Parathyroid adenoma (tissue), 2 donors: Measurements from ENCODE around the gene ZBED5.

Source experiments
- H2AFZ ChIP-seq: fragments of 300-600 bp; sonication (generic); one replicate; pipeline ENCODE4 v1.7.0; 2017; ENCODE audit warnings: antibody characterized with exemption, mild to moderate bottlenecking
- H3K27ac ChIP-seq: fragments of 300-600 bp; sonication (generic); one replicate; pipeline ENCODE4 v1.7.0; 2017
- H3K27me3 ChIP-seq: fragments of 300-600 bp; sonication (generic); one replicate; pipeline ENCODE4 v1.7.0; 2017; ENCODE audit warnings: low read length; ENCODE audit not compliant: control insufficient read depth, insufficient read depth
- H3K36me3 ChIP-seq: fragments of 300-600 bp; sonication (generic); one replicate; pipeline ENCODE4 v1.7.0; 2017; ENCODE audit warnings: low read length; ENCODE audit not compliant: control insufficient read depth, insufficient read depth
- H3K4me1 ChIP-seq: fragments of 300-600 bp; sonication (generic); one replicate; pipeline ENCODE4 v1.7.0; 2017; ENCODE audit warnings: control low read depth
- H3K4me2 ChIP-seq: fragments of 300-600 bp; sonication (generic); one replicate; pipeline ENCODE4 v1.7.0; 2017; ENCODE audit warnings: low read length
- H3K4me3 ChIP-seq: fragments of 300-600 bp; sonication (generic); one replicate; pipeline ENCODE4 v1.7.0; 2017; ENCODE audit warnings: low read depth, low read length
- H3K79me2 ChIP-seq: fragments of 300-600 bp; sonication (generic); one replicate; pipeline ENCODE4 v1.7.0; 2017; ENCODE audit warnings: control low read depth
- H3K9ac ChIP-seq: fragments of 300-600 bp; sonication (generic); one replicate; pipeline ENCODE4 v1.7.0; 2017; ENCODE audit warnings: mild to moderate bottlenecking
- H3K9me3 ChIP-seq: fragments of 300-600 bp; sonication (generic); one replicate; pipeline ENCODE4 v1.7.0; 2017; ENCODE audit warnings: low read length; ENCODE audit not compliant: control insufficient read depth
- TF ChIP-seq, protein P1 (sequence below): fragments of 300-600 bp; sonication (generic); IDR thresholded peaks from one replicate; pipeline ENCODE4 v1.7.0; 2017; ENCODE audit warnings: antibody characterized with exemption, mild to moderate bottlenecking
- donor health status: primary hyperparathyroidism.

The ZBED5 gene

DNA sequence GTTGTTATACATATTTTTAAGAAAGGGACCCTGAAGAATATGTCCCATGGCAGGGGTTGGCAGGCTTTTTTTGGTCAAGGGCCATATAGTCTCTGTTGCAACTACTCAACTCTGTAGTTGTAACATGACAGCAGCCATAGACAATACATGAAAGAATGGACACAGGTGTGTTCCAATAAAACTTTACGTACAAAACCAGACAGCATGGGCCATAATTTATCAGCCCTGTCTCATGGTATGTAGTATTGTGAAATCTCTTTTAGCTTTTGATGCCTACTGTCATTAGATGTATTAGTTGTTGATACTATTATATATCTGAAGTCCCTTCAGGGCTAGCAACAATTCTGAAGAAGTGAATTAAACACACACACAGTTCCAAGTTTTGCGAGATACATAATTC is 2.6 kb downstream of the ZBED5 start:
- Histone ChIP-seq H3K4me3 (no peak overlapping the region), H3K27ac (no peak overlapping the region), H3K4me2 (no peak overlapping the region), H2AFZ (no peak overlapping the region), H3K9ac (no peak overlapping the region), H3K79me2 (peaks cover 11% of the 10 kb centered on the region), H3K27me3 (no peaks in the 10 kb centered on the region), H3K9me3 (no peaks in the 10 kb centered on the region), H3K4me1 (peaks cover 9% of the 10 kb centered on the region), H3K36me3 (no peaks in the 10 kb centered on the region)
- TF ChIP-seq, protein P1, sequence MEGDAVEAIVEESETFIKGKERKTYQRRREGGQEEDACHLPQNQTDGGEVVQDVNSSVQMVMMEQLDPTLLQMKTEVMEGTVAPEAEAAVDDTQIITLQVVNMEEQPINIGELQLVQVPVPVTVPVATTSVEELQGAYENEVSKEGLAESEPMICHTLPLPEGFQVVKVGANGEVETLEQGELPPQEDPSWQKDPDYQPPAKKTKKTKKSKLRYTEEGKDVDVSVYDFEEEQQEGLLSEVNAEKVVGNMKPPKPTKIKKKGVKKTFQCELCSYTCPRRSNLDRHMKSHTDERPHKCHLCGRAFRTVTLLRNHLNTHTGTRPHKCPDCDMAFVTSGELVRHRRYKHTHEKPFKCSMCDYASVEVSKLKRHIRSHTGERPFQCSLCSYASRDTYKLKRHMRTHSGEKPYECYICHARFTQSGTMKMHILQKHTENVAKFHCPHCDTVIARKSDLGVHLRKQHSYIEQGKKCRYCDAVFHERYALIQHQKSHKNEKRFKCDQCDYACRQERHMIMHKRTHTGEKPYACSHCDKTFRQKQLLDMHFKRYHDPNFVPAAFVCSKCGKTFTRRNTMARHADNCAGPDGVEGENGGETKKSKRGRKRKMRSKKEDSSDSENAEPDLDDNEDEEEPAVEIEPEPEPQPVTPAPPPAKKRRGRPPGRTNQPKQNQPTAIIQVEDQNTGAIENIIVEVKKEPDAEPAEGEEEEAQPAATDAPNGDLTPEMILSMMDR, result no peak

DNA sequence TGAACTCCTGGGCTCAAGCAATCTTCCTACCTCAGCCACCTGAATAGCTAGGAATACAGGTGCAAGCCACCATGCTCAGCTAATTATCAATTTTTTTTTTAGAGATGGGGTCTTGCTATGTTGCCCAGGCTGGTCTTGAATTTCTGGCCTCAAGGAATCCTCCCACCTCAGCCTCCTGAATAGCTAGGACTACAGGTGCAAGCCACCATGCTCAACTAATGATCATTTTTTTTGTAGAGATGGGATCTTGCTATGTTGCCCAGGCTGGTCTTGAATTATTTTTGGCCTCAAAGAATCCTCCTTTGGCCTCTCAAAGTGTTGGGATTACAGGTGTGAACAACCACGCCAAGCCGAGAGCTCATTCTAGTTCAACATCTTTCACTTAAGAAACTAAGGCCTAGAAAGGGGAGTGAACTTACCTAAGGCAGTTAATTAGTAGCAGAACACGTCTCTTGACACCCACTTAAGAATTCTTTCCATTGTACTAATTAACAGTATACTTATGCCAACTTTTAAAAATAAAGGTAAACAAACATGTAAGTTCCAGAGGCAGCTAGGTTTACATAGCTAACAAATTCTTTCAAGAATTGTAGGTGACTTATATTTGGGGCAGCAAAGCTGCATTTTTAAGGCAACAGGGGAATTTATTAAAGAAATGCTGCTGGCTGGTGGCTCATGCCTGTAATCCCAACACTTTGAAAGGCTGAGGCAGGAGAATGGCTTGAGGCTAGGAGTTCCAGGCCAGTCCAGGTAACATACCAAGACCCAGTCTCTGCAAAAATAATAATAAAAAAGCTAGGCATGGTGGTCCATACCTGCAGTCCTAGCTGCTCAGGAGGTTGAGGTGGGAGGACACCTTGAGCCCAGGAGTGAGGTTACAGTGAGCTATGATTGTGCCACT is 9.6 kb downstream of the ZBED5 start:
- no peak overlapping the region for H3K27ac ChIP-seq
- TF ChIP-seq, protein P1, result no peak

DNA sequence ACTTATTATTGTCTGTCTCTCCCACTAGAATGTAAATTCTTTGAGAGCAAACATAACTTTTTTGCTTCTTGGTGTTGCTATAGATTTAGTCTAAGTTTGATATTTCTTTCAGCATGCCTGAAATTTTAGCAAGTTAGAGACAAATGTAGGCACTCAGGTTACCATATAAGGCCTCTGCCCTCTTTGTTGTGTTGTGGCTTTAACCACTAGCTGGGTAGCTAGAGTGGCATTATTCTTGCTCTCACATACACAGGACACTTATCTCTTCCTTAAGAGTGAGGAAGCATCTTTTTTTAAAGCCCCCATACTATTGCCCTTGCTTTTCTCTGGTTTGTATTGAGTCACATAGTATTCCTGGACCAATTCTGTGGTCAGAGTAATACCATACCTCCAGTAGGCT is 11.2 kb downstream of the ZBED5 start:
- H3K27ac ChIP-seq, result no peak overlapping the region
- no peaks in the 10 kb centered on the region for H3K9me3 ChIP-seq
- H3K79me2 ChIP-seq, result no peaks in the 10 kb centered on the region
- no peaks in the 10 kb centered on the region for H3K27me3 ChIP-seq
- no peaks in the 10 kb centered on the region for H3K4me1 ChIP-seq
- TF ChIP-seq, protein P1, result no peak
- no peak overlapping the region for H3K4me3 ChIP-seq
- H3K4me2 ChIP-seq, result no peak overlapping the region
- no peaks in the 10 kb centered on the region for H3K36me3 ChIP-seq
- H2AFZ ChIP-seq, result no peak overlapping the region
- no peak overlapping the region for H3K9ac ChIP-seq

More for the DNA sequence above, 9.6 kb downstream of the ZBED5 start:
- Histone ChIP-seq H3K9ac (no peak overlapping the region), H2AFZ (no peak overlapping the region), H3K9me3 (no peaks in the 10 kb centered on the region), H3K4me1 (no peaks in the 10 kb centered on the region), H3K36me3 (no peaks in the 10 kb centered on the region), H3K4me3 (no peak overlapping the region), H3K4me2 (no peak overlapping the region), H3K27me3 (no peaks in the 10 kb centered on the region), H3K79me2 (no peaks in the 10 kb centered on the region)

DNA sequence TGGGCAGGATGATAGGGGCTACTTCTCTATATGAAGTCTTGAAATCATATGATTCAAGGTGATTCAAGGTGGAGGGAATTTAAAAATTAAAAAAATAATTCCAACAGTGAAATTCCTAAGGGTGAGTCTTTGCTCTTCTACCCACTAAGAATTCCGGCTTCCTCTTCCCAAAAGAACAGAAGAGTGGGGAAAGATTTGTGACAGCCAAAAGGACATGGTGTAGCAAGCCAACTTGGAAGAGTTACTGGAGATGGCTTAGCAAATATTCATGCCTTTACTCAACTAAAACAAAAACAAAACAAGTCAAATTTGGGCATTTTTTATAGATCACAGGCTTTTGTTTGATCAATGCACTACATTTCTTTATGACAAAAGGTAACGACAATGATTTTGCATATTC is 12.3 kb downstream of the ZBED5 start:
- Histone ChIP-seq H3K27ac (no peak overlapping the region), H3K27me3 (no peaks in the 10 kb centered on the region), H3K4me3 (no peak overlapping the region), H3K9ac (no peak overlapping the region), H3K4me2 (no peak overlapping the region), H2AFZ (no peak overlapping the region), H3K4me1 (no peaks in the 10 kb centered on the region), H3K9me3 (no peaks in the 10 kb centered on the region), H3K79me2 (no peaks in the 10 kb centered on the region), H3K36me3 (no peaks in the 10 kb centered on the region)
- TF ChIP-seq, protein P1, result no peak

DNA sequence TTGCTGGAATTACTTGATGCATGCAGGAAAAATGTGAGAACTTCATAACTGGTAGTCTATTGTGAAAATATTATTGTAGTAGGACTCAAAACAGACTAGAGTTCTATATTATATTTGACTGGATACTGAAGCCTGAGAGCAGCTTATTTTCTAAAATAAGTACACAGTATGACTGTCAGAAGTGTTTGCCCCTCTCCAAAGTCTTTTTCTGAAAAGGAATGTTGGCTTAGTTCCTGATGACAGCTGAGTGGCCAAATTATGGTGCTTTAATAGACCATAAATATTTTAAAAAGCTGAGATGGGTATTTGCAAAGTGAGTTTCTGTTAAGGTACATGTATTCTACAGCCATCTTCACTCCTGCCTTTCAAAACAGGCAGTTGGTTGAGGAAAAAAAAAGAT is 13.1 kb downstream of the ZBED5 start:
- H2AFZ ChIP-seq, result no peak overlapping the region
- H3K4me3 ChIP-seq, result no peak overlapping the region
- H3K9me3 ChIP-seq, result no peaks in the 10 kb centered on the region
- TF ChIP-seq, protein P1, result no peak
- H3K9ac ChIP-seq, result no peak overlapping the region
- H3K27me3 ChIP-seq, result no peaks in the 10 kb centered on the region
- no peaks in the 10 kb centered on the region for H3K36me3 ChIP-seq
- no peak overlapping the region for H3K4me2 ChIP-seq
- no peaks in the 10 kb centered on the region for H3K4me1 ChIP-seq
- H3K79me2 ChIP-seq, result no peaks in the 10 kb centered on the region
- no peak overlapping the region for H3K27ac ChIP-seq
